GM18499 (cell line): ENCODE results near the gene CREB5.

Experiments used
- ATAC-seq: cut with Tn5 transposase; IDR thresholded peaks from one replicate; pipeline ENCODE4 v1.9.1; 2021; ENCODE audit warnings: moderate number of reproducible peaks; ENCODE audit not compliant: insufficient read depth, unreplicated experiment

The CREB5 gene

DNA sequence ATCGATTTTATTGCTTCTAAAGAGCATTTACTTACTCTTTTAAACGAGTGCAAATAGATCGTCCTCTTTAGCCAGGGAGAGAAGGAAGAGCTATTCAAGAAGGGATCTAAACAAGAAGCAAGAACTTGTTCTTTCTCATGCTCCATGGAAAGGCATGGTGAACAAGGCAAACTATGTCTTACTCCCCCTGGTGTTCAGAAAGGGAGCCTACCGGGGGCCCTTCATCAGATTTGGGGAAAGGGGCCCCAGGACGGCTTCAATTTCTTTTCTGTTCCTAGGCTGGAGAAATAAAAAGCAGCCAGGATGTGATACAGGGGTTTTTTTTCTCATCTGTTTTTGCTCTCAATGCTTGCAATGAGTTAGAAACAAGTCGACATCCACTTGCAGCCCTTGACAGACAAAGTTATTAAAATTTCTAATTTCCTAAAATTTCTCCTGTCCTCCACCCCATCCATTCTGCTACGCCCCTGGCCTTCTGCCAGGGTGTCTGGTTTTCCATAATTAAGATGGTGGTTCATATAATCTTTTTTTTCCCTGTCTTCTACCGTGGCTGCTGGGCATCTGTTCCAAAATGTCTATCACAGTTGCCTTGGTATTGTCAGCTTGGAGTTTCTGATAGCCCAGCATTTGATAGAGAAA, 214.4 kb downstream of the CREB5 start:
- ATAC-seq = no peak

DNA sequence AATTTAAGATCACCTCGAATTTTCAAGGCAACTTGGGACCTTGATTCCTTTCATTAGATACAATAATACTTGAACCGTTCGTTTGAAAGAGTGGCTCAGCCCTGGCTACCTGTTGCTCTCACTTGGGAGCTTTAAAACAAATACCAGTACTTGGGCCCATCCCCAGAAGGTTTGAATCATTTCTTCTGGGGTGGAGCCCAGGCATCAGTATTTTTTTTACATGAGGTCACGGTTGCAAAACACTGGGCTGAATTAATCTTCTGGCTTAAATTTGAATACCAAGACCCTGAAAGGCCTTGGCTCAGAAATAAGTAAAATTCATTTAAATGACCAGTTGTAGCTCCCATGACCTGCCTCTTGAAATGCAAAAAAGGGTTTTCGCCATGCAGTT, 214.9 kb downstream of the CREB5 start:
- ATAC-seq = no peak

GRCh38 chr7:28627896-28628295, 215.6 kb downstream of the CREB5 start:
- no peak for ATAC-seq

GRCh38 chr7:28629216-28629842, 217.0 kb downstream of the CREB5 start:
- no peak for ATAC-seq

DNA sequence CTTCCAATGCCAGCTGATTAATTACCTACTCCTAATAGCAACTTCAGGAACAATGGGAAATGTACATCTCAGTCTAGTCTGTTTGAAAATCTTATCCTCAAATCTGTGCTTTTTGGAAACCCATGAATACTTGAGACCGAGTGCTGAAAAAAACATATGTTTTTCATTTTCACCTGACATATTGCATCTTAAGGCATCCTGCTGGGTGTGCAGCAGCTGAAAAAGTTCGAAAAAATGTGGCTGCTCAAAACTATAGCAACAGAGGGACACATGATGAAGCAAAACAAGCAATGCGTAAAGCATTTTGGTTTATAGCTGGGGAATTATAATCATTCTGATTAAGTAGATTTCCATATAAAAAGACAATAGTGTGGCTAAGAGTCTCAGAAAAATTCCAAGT, 218.0 kb downstream of the CREB5 start:
- ATAC-seq = no peak

DNA sequence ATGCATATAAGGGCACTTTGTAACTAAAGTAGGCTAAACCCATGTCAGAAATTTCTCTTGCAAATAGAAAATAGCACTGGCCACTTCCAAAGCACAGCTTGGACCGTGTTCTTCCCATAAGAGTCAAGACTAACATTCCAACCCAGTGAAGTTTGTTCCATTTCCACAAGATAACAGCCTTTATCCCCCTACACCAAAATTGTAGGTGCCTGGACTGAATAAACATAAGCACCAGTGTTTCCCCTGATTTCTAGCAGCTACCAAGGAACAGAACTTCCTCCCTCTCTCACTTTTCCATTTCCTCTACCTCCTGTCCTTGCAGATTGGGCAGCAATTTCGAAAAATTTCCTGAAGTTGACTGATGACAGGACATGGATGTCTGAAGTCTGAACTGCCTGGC, 219.7 kb downstream of the CREB5 start:
- no peak for ATAC-seq

- no peak for ATAC-seq
These were observed 226.6 kb downstream of the CREB5 start for GRCh38 chr7:28638914-28639313.

DNA sequence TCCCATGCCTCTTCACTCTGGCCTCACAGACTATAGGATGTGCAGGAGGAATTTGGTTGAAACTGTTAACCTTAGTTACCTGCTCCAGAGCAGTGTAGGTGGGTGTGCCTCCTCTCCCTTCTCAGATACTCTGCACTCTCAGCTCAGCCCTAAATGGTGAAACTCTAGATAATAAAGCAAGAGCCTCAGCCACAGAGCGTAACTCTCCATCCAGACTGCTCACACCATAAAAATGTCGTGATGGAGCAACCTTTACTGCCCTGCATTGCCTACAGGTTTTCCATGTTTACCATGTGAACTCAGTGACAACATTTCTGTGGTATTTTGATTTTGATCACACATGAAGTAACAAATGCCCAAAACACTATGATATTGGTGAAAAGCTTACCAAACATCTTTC, 227.7 kb downstream of the CREB5 start:
- no peak for ATAC-seq

- ATAC-seq = no peak
These were observed 229.6 kb downstream of the CREB5 start for GRCh38 chr7:28641752-28642545.

DNA sequence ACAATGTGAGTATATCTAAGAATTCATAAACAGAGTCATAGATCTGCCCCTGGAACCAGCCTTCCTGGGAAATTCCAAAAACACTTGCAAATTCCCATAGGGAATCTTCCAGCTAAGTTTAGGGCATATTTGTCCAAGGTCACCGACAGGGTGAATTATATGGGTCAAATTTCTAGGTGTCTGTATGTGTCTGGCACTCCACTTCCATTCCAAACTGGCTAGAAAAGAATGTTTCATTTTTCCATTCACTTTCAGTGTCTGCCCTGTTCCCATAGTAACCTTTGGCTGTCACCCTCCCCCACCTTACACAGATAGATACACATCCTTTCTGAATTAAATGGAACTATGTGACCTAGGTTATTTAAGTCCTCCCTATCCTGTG, 230.9 kb downstream of the CREB5 start:
- ATAC-seq = no peak

DNA sequence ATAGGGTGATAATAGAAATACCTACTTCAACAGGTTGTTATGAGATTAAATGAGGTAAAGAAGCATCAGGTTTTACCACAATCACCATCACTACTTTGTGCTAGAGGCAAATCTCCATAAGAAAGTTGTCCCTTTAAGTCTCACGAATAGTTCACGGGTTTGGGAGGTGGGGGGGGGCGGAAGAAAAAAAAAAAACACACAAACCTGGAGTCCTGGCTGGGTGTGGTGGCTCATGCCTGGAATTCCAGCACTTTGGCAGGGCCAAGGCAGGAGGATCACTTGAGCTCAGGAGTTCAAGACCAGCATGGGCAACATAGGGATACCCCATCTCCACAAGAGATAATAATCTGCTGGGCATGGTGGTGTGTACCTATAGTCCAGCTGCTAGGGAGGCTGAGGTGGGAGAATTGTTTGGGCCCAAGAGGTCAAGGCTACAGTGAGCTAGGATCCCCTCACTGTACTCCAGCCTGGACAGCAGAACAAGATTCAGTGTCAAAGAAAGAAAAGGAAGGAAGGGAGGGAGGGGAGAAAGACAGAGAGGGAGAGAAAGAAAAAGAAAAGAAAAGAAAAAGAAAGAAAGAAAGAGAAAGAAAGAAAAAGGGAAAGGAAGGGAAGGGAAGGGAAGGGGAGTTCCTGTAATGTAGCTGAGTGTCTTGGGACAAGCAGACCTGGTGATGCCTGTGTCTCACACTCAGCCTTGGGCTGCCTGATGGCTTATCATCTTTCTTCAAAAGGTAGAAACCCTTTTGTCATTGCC, 231.4 kb downstream of the CREB5 start:
- no peak for ATAC-seq

DNA sequence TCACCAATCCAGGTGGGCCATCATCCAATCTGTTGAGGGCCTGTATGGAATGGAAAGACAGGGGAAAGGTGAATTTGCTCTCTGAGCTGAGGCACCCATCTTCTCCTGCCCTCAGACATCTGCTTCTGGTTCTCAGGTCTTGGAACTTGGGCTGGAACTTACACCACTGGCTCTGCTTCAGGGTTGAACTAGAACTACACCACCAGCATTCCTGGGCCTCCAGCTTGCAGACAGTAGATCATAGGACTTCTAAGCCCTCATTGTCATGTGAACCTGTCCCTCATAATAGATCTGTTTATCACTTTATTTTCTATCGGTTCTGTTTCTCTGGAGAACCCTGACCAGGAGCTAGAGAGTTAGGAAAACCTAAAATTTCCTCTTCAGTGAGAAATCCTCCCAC, 233.5 kb downstream of the CREB5 start:
- ATAC-seq = no peak

DNA sequence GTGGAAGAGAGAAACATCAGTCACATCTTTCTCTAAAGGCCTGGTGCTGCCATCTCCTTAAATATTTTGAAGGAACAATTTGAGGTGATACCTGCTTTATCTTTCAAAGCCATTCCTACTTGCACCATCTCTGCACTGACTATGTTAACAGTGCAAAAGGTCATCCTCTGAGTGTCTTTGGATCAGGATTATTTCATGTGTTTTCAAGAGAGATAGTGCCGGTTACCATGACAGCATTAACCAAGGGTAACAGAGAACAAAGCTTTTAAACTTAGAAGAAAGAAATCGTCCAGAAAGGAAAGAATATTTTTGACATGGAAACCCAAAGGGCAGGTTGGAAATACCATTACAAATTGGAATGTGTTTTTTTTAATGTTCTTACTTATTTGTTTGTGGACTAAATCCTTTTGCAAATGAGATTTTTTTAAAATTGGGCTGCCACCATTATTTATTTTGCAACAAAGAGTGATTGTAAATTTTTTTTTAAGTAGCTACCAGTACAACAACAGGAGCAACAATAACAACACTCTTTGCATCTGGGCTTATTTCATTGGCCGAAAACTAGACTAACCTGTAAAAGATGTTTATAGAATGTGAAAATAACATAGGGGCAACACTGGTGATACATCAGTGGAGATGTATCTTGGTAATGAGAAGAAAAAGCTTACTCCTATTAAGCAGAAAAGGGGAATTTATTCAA, 234.2 kb downstream of the CREB5 start:
- ATAC-seq = no peak

DNA sequence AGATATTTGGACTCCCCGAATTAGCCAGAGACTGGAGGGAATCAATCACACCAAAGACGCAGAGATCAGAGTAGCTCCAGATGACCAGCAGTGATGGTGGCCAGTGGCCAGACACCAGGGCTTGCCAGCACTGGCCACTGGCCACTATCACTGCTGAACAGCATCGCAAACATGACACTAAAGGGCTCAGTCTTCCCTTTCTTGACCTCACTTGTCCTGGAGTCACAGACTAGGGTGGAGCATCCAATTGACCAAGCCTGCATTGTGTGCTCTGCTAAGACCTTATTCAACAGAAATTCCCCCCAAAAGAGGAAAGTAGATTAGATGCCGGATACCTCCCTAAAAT, 234.7 kb downstream of the CREB5 start:
- ATAC-seq = no peak

DNA sequence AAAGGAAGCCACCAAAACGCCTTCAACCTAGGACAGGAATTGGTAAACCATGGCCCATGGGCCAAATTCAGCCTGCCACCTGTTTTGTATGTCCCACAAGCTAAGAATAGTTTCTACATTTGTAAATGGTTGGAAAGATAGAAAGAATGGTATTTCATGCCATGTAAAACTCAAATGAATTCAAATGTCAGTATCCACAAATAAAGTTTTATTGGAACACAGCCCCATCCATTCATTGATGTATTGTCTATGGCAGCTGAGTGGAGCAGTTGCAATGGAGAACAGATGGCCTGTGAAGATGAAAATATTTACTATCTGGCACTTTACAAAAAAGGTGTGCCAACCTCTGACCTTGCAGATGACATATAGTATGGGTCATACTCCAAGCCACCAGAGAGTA, 236.9 kb downstream of the CREB5 start:
- no peak for ATAC-seq

- no peak for ATAC-seq
These were observed 237.5 kb downstream of the CREB5 start for GRCh38 chr7:28649811-28650210.

DNA sequence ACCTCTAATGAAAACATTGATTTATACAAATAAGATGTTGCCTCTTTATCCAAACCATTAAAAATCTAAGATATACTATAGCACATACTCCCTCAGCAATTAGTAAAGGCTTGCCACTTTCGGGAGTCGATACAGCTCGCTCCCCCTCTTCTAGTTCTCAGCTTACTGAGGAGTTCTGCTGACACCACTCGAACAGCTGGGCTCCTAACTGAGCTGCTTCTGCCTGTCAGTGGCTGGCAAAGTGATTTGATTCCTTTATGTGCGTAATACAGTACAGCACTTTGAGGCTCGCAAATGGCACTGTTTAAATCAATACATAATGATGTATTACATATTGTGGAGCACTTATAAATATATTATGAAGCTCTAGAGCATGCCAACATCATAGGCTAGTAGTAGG, 241.8 kb downstream of the CREB5 start:
- no peak for ATAC-seq

DNA sequence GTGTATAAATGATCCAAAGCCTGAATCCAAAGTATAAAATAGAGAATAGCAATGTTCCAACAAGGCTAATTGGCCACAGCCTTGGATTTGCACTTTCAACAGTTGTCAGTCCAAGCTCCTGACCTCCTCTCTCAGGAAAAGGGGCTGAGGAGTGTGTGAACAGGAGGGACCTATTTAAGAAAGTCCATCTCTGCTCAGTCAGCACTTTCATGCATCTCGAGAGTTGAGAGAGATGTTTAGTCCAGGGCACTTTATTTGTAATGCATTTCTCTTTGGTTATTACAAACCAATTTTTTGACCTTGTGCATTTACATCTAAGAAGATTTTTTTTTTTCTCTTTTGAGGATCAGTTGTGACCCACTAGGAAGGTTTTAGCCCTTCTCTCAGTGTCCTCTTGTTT, 244.2 kb downstream of the CREB5 start:
- no peak for ATAC-seq

GRCh38 chr7:28658381-28658780, 246.1 kb downstream of the CREB5 start:
- ATAC-seq = no peak

GRCh38 chr7:28660132-28660531, 247.8 kb downstream of the CREB5 start:
- ATAC-seq = no peak
